Activated T-cell treated with anti-CD3 and anti-CD28 coated beads, Interleukin-2, amount 50 U/mL, for 4 hours (primary cell): ENCODE data around the gene EGF. TPM values are rescaled to one million over a fixed set of nuclear protein-coding genes. Genes with fewer than 3 reads are reported as not detected.
"Not testable (repeated sequence)": the region's sequence is repeated elsewhere in the genome, so short reads cannot be mapped to it uniquely, and the experiment has no call there.

ENCODE experiments used
- ATAC-seq, 2 donors: fragments of 200-7000 bp; cut with Tn5 transposase; one replicate each; pipeline ENCODE4 v1.10.0; 2021
- DNase-seq: peaks from one replicate; pipeline ENCODE4 v3.0.0-alpha.2; 2020
- H3K27me3 Mint-ChIP-seq: one replicate; pipeline ENCODE4 v1.8.0; 2021; ENCODE audit warnings: low read depth, mixed read lengths
- H3K36me3 Mint-ChIP-seq: one replicate; pipeline ENCODE4 v1.8.0; 2022; ENCODE audit warnings: mixed read lengths; ENCODE audit not compliant: insufficient read depth
- H3K4me1 Mint-ChIP-seq: one replicate; pipeline ENCODE4 v1.8.0; 2021; ENCODE audit warnings: low read depth, mixed read lengths
- H3K4me3 Mint-ChIP-seq: one replicate; pipeline ENCODE4 v1.8.0; 2021; ENCODE audit warnings: mild to moderate bottlenecking, moderate library complexity, mixed read lengths
- H3K9me3 Mint-ChIP-seq: one replicate; pipeline ENCODE4 v1.8.0; 2021; ENCODE audit warnings: mixed read lengths
- total RNA-seq, 3 donors: library from RNA; stranded (reverse); gene quantifications; one replicate each; pipeline ENCODE4 v1.2.1, GENCODE V29; 2021

EGF gene
- total RNA-seq, 3 donors from 2014 or later: 0.16 to 0.49 (median 0.48) TPM

DNA sequence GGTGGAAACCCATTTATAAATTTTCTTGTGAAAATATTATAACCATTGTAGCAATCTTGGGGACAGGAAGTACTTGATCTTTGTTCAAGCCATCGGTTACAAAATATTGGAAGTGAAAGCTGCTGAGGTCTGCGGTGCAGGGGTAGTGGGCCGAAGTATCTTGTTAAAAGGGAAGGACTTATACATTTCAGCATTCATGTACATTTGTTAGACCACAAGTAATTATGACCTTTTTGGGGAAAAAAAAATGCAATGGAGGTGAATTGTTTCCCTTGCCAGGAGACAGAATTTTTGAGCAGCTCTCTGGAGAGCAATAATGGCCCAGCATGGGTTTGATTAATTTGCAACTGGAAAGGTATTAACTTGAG lies 121.3 kb downstream of the EGF start:
- peaks cover 22% of the 10 kb centered on the region for H3K27me3 Mint-ChIP-seq
- peaks cover 4% of the 10 kb centered on the region for H3K4me1 Mint-ChIP-seq
- no peaks in the 10 kb centered on the region for H3K36me3 Mint-ChIP-seq
- ATAC-seq: no peak
- no peaks in the 10 kb centered on the region for H3K9me3 Mint-ChIP-seq
- DNase-seq: no peak
- no peak overlapping the region for H3K4me3 Mint-ChIP-seq

DNA sequence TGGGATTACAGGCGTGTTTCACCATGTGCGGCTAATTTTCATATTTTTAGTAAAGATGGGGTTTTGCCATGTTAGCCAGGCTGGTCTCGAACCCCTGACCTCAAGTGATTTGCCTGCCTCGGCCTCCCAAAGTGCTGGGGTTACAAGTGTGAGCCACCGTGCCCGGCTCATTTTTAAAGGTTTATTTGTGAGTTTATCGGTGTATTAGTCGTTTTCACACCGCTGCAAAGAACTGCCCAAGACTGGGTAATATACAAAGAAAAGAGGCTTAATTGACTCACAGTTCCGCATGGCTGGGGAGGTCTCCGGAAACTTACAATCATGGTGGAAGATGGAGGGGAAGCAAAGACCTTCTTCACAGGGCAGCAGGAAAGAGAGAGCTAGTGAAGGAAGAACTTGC lies 126.5 kb downstream of the EGF start:
- not testable (repeated sequence) for H3K36me3 Mint-ChIP-seq, H3K27me3 Mint-ChIP-seq, DNase-seq, H3K4me1 Mint-ChIP-seq, ATAC-seq, H3K9me3 Mint-ChIP-seq, H3K4me3 Mint-ChIP-seq

DNA sequence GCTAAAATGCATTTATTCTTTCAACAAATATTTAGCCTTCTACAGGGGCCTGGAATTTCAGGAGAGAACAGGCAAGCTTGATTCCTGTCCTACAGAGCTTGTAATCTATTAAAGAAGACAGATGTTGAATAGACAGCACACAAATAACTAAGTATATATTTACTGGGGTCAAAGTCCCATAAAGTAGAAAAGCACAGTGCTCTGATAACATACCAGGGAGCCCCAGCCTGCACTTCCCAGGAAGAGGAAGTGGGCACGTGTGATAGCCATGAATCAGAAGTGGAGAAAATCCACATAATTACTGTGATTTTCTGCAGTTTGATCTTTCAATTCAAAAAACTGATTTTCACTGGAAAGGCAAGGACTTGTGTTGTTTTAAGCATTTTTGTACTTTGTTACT lies 129.1 kb downstream of the EGF start:
- no peaks in the 10 kb centered on the region for H3K36me3 Mint-ChIP-seq
- H3K4me1 Mint-ChIP-seq: no peaks in the 10 kb centered on the region
- no peaks in the 10 kb centered on the region for H3K9me3 Mint-ChIP-seq
- peaks cover 4% of the 10 kb centered on the region for H3K27me3 Mint-ChIP-seq
- no peak overlapping the region for H3K4me3 Mint-ChIP-seq
- no peak for DNase-seq
- ATAC-seq: no peak

DNA sequence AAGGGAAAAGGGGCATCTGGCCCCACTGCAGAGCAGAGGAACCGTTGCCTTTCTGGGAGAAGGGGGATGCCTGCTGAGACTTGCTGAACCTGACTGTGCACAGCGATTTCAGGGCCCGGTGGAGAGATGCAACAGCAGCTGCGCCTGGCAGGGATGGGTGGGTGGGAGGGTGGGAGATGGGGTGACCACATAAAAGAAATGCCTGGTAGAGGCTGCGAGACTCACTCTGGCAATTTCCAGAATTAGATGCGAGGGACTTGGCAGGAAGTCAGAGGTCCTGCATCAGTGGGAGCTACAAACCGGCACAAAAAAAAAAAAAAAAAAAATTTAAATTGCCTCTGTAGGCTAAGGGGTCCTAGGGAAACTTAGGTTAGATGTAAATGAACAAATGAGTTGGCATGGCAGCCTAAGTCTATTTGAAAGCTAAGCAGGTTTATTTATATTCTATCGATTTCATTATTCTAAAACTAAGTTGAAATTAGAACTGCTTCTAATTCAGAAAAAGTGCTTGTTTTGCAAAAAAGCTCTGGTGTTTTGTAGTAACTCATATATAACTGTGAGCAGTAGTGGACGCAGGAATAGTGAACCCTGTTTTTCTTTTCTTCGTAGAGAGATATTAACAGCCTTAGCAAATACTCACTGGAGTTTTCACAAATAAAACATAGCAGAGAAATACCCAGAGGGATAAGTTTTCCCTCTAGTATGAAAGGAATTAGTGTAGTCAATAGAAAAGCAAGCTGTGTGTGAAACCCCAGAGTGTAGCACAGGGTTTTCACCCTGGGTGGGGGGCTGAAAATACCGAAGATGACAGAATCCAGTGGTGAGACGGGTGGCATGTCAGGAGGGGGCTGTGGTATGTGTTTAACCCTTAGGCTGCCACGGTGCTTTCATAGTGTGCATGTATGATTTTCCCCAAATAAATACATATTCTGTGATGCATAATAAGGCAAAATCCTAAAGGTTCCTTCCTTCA lies 130.1 kb downstream of the EGF start:
- Mint-ChIP-seq H3K27me3 (peaks cover 4% of the 10 kb centered on the region), H3K9me3 (no peaks in the 10 kb centered on the region), H3K4me1 (no peaks in the 10 kb centered on the region), H3K4me3 (no peak overlapping the region), H3K36me3 (no peaks in the 10 kb centered on the region)
- ATAC-seq (no peak), DNase-seq (no peak)

DNA sequence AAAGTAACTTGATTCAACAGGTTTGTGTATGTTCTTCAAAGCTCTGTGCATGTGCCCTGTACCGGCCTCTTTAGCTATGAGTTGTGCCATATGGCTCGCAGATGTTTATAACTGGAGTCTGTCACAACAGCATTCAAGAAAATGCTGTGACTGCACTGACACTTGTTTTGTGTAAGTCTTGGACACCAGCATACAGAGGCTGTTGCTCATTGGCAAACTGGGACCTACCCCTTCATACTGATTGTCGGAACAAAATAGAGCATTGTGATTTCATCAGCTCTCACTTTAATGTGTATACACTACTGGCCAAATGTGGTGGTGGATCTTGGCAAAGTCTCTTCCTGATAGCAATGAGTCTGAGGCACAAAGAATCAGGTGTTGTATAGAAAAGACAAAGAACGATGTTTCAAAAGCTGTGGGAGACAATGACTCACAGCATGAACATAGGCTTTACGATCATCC lies 133.9 kb downstream of the EGF start:
- DNase-seq (no peak), ATAC-seq (no peak)
- H3K4me1 Mint-ChIP-seq: no peaks in the 10 kb centered on the region
- H3K4me3 Mint-ChIP-seq: no peak overlapping the region
- peaks cover 4% of the 10 kb centered on the region for H3K27me3 Mint-ChIP-seq
- peaks cover 3% of the 10 kb centered on the region for H3K36me3 Mint-ChIP-seq
- no peaks in the 10 kb centered on the region for H3K9me3 Mint-ChIP-seq

DNA sequence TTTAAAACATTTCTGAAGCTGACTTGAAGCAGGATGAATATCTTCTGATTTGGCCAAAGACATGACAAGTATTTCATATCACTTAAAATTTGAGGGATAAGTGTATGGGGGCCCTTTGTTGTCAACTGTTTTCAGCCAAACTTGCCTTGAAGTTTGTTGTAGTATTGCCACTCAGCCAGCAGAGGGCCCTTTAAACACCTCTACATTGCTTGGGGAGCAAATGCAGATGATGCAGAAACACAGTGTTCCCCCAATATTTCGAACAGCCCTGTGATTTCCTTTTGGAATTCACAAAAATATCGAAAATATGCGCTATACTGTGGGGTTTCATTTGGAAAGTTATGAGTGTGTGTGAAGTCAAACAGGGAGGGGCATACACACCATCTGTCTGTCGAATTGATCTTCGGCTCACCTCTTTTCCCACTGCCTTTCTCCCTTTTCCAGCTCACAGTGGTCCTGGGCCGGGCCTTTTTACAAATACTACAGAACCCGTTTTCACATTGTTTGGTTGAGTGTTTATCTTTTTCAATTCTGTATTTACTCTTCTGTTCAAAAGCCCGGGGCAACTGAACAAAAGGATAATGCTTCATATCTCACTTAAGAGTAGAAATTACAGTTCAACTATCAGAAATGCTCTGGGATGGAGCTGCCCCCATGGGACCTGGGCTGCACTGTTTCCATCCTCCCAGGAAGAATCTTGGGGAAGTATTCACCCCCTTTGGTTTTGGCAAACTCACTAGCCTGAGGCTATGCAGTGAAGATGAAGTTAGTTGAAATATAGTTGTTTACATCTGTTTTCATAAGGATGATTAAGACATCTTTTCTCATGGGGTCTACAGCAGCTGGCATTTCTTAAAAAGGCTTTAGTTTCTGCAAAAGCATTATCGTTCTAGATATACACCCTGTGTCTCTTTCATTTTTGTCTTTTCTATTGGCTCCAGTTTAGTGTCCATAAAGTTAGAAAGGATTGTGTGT lies 137.6 kb downstream of the EGF start:
- H3K4me1 Mint-ChIP-seq: no peaks in the 10 kb centered on the region
- peaks cover 4% of the 10 kb centered on the region for H3K36me3 Mint-ChIP-seq
- H3K27me3 Mint-ChIP-seq: no peaks in the 10 kb centered on the region
- H3K9me3 Mint-ChIP-seq: no peaks in the 10 kb centered on the region
- ATAC-seq (peak in 1 of 2 donors; percentile 43), DNase-seq (peak; percentile 54)
- H3K4me3 Mint-ChIP-seq: no peak overlapping the region

DNA sequence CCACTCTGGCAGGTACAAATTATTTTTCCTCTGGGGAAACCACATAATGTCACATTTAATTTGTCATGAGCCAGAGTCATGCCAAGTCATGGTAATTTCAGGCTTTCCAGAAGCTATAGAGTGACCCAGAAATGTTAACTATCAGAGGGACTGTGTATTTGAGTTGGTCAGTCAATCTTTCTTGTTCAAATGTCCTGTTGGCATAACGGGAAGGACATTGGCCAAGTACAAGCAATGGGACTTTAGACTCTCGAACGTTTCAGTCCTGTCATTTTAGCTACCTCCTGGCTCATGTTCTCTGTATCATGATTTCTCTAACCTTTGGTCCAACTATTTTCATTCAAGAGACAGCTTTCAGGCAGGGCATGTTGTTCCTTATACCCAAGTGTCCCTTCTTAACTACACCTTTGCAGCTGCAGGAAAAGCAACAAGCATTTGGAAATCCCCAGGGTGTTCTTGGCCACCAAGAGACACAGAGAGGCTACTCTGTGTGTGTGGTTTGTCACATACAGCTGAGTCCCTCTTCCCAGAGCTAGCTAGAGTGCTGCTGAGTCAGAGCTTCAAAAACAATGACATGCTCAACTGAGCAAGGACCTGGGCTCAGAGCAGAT lies 142.6 kb downstream of the EGF start:
- H3K36me3 Mint-ChIP-seq: peaks cover 4% of the 10 kb centered on the region
- no peak for DNase-seq
- H3K9me3 Mint-ChIP-seq: no peaks in the 10 kb centered on the region
- ATAC-seq: peak; percentile 46 to 77
- H3K4me3 Mint-ChIP-seq: no peak overlapping the region
- peaks cover 25% of the 10 kb centered on the region for H3K4me1 Mint-ChIP-seq
- no peaks in the 10 kb centered on the region for H3K27me3 Mint-ChIP-seq

DNA sequence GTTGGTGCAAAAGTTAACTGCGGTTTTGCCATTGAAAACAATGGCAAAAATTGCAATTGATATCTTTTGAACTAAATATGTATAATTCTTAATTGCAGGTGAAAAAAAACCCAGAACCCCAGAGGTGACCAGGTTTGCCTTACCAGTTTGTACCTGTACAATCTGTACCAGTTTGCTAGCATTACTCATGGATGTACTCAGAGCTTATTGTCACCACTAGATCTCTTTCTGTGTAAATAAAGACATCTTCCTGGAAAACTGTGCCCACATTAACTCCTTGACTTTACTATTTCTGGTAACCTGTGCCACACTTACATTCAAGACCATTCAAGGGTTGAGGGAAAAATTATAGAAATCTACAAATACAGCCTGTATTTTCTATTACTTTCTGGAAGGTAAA lies 146.0 kb downstream of the EGF start:
- Mint-ChIP-seq H3K4me3 (no peak overlapping the region), H3K4me1 (peaks cover 39% of the 10 kb centered on the region), H3K9me3 (no peaks in the 10 kb centered on the region), H3K27me3 (no peaks in the 10 kb centered on the region), H3K36me3 (no peaks in the 10 kb centered on the region)
- DNase-seq (no peak), ATAC-seq (no peak)

DNA sequence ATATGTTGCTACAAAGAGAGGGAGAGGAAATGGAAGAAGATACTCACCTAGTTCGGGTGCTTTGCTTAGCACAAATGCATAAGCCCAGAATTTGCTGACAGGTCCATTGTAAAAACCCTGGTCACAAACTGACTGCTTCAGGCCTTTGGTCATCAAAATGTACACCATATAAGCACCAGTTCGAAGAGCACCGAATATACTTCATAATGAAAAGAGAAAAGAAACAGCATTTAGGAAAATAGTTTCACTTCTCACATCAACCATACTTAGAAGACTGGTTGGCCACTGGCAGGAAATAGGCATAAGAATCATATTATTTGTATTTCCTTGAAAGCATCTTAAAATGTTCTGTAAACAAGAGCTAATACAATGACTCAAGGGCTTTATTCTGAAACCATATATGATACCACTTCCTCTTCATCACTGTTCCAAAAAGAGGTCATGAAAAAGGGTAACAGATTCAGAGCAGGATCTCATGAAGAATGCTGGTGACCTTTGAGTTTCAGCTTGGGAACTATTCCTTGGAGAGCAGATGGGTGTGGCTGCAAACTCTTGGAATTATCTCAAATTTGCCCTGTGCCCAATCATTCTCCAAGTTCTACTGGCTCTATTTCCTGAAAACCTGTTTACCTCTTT lies 147.0 kb downstream of the EGF start:
- peak; percentile 37 to 47 for ATAC-seq
- H3K36me3 Mint-ChIP-seq: no peaks in the 10 kb centered on the region
- H3K4me1 Mint-ChIP-seq: peaks cover 39% of the 10 kb centered on the region
- peak overlapping the region; percentile 27 for H3K4me3 Mint-ChIP-seq
- no peaks in the 10 kb centered on the region for H3K9me3 Mint-ChIP-seq
- no peak for DNase-seq
- H3K27me3 Mint-ChIP-seq: no peaks in the 10 kb centered on the region

DNA sequence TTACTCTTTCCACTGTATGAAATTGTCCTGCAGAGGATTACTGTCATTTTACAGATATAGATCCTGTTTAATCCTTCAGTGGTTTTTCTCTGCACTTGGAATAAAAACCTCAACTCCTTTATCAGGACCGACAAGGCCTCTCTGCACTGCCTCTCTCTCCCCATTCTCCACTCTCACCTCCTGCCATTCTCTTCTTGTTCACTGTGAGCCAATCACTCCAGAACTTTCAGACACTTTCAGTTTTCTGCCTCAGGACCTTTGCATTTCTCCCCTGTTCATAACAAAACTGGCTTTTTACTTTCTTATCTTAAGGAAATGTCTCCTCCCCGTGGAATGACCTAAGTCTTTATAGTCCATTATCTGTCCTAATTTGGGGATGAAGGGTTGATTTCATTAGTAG lies 148.4 kb downstream of the EGF start:
- peaks cover 34% of the 10 kb centered on the region for H3K4me1 Mint-ChIP-seq
- no peaks in the 10 kb centered on the region for H3K36me3 Mint-ChIP-seq
- H3K4me3 Mint-ChIP-seq: no peak overlapping the region
- H3K27me3 Mint-ChIP-seq: no peaks in the 10 kb centered on the region
- DNase-seq (no peak), ATAC-seq (no peak)
- H3K9me3 Mint-ChIP-seq: no peaks in the 10 kb centered on the region

Other genes starting within 250 kb of the EGF start
- 10 to 100 TPM; 10.1 to 14.1 (median 11.4) TPM for gene CASP6, start 209.4 kb upstream of the EGF start, total RNA-seq
- gene PLA2G12A, start 182.8 kb upstream of the EGF start, total RNA-seq: 10 to 100 TPM; 12.9 to 18.2 (median 18.2) TPM
- under 1 TPM; 0.11 to 0.22 (median 0.20) TPM for gene CFI, start 110.9 kb upstream of the EGF start, total RNA-seq
- gene GAR1, start 97.1 kb upstream of the EGF start, total RNA-seq: 100 to 1,000 TPM; 104 to 131 (median 111) TPM
- under 1 TPM; 0.15 to 0.27 (median 0.26) TPM for gene RRH, start 84.9 kb upstream of the EGF start, total RNA-seq
- under 1 TPM; 0.08 to 0.19 (median 0.11) TPM for gene LRIT3, start 64.8 kb upstream of the EGF start, total RNA-seq